Neural cell (in vitro differentiated cells): ENCODE data around the gene RPL7A. TPM values are rescaled to one million over a fixed set of nuclear protein-coding genes. Genes with fewer than 3 reads are reported as not detected.

ENCODE experiments used
- H2AFZ ChIP-seq: fragments of 200-600, 300-800 bp; sonication (generic), shearing (Covaris generic); 2 replicates; pipeline ENCODE4 v1.6.0; 2014; ENCODE audit warnings: low read depth, mild to moderate bottlenecking, antibody characterized with exemption, low read length, moderate library complexity
- H3F3A ChIP-seq: fragments of 200-600 bp; shearing (Covaris generic); 2 replicates; pipeline ENCODE4 v1.6.1; 2016; ENCODE audit warnings: mild to moderate bottlenecking, moderate library complexity, mixed read lengths, antibody characterized with exemption, low read length; ENCODE audit not compliant: insufficient read depth, poor library complexity, severe bottlenecking
- H3K27ac ChIP-seq: fragments of 200-600, 300-800 bp; sonication (generic), shearing (Covaris generic); 2 replicates; pipeline ENCODE4 v1.5.1; 2014; ENCODE audit warnings: mild to moderate bottlenecking, low read length, moderate library complexity
- H3K27me3 ChIP-seq: fragments of 300-800, 200-600 bp; sonication (generic), shearing (Covaris generic); 2 replicates; pipeline ENCODE4 v1.6.0; 2014; ENCODE audit warnings: mild to moderate bottlenecking, low read depth, low read length, moderate library complexity; ENCODE audit not compliant: insufficient read depth
- H3K36me3 ChIP-seq: fragments of 300-800, 200-600 bp; sonication (generic), shearing (Covaris generic); 2 replicates; pipeline ENCODE4 v1.5.1; 2014; ENCODE audit warnings: mild to moderate bottlenecking, antibody characterized with exemption, low read length, moderate library complexity; ENCODE audit not compliant: insufficient read depth
- H3K4me2 ChIP-seq: fragments of 300-800, 200-600 bp; sonication (generic), shearing (Covaris generic); 2 replicates; pipeline ENCODE4 v1.6.0; 2014; ENCODE audit warnings: mild to moderate bottlenecking, low read length
- H3K4me3 ChIP-seq: fragments of 300-800, 200-600 bp; sonication (generic), shearing (Covaris generic); 2 replicates; pipeline ENCODE4 v1.5.1; 2014; ENCODE audit warnings: mild to moderate bottlenecking, low read length, moderate library complexity
- H3K79me2 ChIP-seq: fragments of 200-600 bp; shearing (Covaris generic); replicated peaks from 2 replicates; pipeline ENCODE4 v1.6.0; 2014; ENCODE audit warnings: mild to moderate bottlenecking, low read length, moderate library complexity; ENCODE audit not compliant: insufficient read depth
- H3K9ac ChIP-seq: fragments of 300-800, 200-600 bp; sonication (generic), shearing (Covaris generic); 2 replicates; pipeline ENCODE4 v1.6.1; 2016; ENCODE audit warnings: mild to moderate bottlenecking, low read length, mixed read lengths
- H3K9me2 ChIP-seq: fragments of 200-600 bp; shearing (Covaris generic); 2 replicates; pipeline ENCODE4 v1.6.1; 2016; ENCODE audit warnings: mild to moderate bottlenecking, low read length, mixed read lengths; ENCODE audit not compliant: insufficient read depth
- H3K9me3 ChIP-seq: fragments of 200-600, 300-800 bp; sonication (generic), shearing (Covaris generic); 2 replicates; pipeline ENCODE4 v1.6.1; 2016; ENCODE audit warnings: mild to moderate bottlenecking, mixed run types, low read length, moderate library complexity, mixed read lengths
- H4K20me1 ChIP-seq: fragments of 200-600 bp; shearing (Covaris generic); 2 replicates; pipeline ENCODE4 v1.6.1; 2016; ENCODE audit warnings: mild to moderate bottlenecking, mixed run types; ENCODE audit not compliant: insufficient read depth
- CTCF ChIP-seq: fragments of 450-650 bp; IDR thresholded peaks from 2 replicates; pipeline ENCODE4 v1.5.1; 2014; ENCODE audit warnings: antibody characterized with exemption, mild to moderate bottlenecking, moderate library complexity; ENCODE audit not compliant: poor library complexity, severe bottlenecking
- EP300 ChIP-seq: fragments of 450-650 bp; conservative IDR thresholded peaks from 2 replicates; pipeline ENCODE4 v1.6.1; 2014; ENCODE audit warnings: antibody characterized with exemption, mild to moderate bottlenecking, moderate library complexity; ENCODE audit not compliant: poor library complexity, severe bottlenecking
- EZH2 ChIP-seq: fragments of 200-600, 300-800 bp; shearing (Covaris generic), sonication (generic); IDR thresholded peaks from 2 replicates; pipeline ENCODE4 v1.6.1; 2014; ENCODE audit warnings: antibody characterized with exemption, low read length, borderline replicate concordance, mild to moderate bottlenecking; ENCODE audit not compliant: insufficient read depth, poor library complexity, severe bottlenecking
- MXI1 ChIP-seq: fragments of 450-650 bp; conservative IDR thresholded peaks from 2 replicates; pipeline ENCODE4 v1.6.1; 2014; ENCODE audit warnings: antibody characterized with exemption, mild to moderate bottlenecking; ENCODE audit not compliant: poor library complexity, severe bottlenecking
- POLR2AphosphoS5 ChIP-seq: IDR thresholded peaks from 2 replicates; pipeline ENCODE4 v1.6.1; 2012
- RAD21 ChIP-seq: fragments of 450-650 bp; conservative IDR thresholded peaks from 2 replicates; pipeline ENCODE4 v1.6.1; 2014; ENCODE audit warnings: antibody characterized with exemption, mild to moderate bottlenecking, moderate library complexity
- SMC3 ChIP-seq: fragments of 450-650 bp; conservative IDR thresholded peaks from 2 replicates; pipeline ENCODE4 v1.6.1; 2014; ENCODE audit warnings: antibody characterized with exemption, mild to moderate bottlenecking, moderate library complexity; ENCODE audit not compliant: poor library complexity
- TAF1 ChIP-seq: IDR thresholded peaks from 2 replicates; pipeline ENCODE4 v1.6.1; 2012; ENCODE audit warnings: low read depth
- polyA plus RNA-seq: library from polyadenylated mRNA; depleted of rRNA; stranded (reverse); fragments of >200 nt; gene quantifications from 2 replicates; pipeline ENCODE4 v1.2.3, GENCODE V29; 2014
- TF ChIP-seq, protein P1 (sequence below): IDR thresholded peaks from 2 replicates; pipeline ENCODE4 v1.6.1; 2012; ENCODE audit warnings: borderline replicate concordance

The RPL7A gene
- polyA plus RNA-seq, 1 donor from 2014 or later = 1,987 TPM

DNA sequence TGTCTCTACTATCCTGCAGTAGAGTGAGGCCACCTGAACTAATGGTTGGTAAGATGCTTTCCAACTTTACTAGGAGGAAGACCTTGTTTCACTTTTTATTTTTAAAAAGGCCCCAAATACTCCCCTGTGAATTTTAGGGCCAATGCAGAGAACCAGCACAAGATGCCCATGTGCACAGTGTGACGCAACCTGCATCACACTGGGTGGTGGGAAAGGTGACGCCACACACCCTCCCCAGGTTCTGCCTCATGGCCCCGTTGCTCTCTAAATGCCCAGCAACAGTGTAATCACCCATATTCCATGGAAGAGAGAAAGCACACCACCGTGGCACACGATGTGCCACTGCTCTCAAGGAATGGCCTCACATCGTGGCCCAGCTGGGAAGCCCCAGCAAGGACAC is 21.4 kb downstream of the RPL7A start:
- H3K4me2 ChIP-seq = no peak overlapping the region
- H3K9me2 ChIP-seq = no peaks in the 10 kb centered on the region
- H3K27ac ChIP-seq = no peak overlapping the region
- no peaks in the 10 kb centered on the region for H3K9me3 ChIP-seq
- H3K79me2 ChIP-seq = peaks cover 39% of the 10 kb centered on the region
- H3F3A ChIP-seq = no peaks in the 10 kb centered on the region
- no peaks in the 10 kb centered on the region for H3K36me3 ChIP-seq
- no peak overlapping the region for H3K9ac ChIP-seq
- TF ChIP-seq RAD21 = no peak
- TF ChIP-seq TAF1 = no peak
- no peak for TF ChIP-seq CTCF
- TF ChIP-seq MXI1 = no peak
- TF ChIP-seq EZH2 = no peak
- TF ChIP-seq, protein P1, sequence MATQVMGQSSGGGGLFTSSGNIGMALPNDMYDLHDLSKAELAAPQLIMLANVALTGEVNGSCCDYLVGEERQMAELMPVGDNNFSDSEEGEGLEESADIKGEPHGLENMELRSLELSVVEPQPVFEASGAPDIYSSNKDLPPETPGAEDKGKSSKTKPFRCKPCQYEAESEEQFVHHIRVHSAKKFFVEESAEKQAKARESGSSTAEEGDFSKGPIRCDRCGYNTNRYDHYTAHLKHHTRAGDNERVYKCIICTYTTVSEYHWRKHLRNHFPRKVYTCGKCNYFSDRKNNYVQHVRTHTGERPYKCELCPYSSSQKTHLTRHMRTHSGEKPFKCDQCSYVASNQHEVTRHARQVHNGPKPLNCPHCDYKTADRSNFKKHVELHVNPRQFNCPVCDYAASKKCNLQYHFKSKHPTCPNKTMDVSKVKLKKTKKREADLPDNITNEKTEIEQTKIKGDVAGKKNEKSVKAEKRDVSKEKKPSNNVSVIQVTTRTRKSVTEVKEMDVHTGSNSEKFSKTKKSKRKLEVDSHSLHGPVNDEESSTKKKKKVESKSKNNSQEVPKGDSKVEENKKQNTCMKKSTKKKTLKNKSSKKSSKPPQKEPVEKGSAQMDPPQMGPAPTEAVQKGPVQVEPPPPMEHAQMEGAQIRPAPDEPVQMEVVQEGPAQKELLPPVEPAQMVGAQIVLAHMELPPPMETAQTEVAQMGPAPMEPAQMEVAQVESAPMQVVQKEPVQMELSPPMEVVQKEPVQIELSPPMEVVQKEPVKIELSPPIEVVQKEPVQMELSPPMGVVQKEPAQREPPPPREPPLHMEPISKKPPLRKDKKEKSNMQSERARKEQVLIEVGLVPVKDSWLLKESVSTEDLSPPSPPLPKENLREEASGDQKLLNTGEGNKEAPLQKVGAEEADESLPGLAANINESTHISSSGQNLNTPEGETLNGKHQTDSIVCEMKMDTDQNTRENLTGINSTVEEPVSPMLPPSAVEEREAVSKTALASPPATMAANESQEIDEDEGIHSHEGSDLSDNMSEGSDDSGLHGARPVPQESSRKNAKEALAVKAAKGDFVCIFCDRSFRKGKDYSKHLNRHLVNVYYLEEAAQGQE = no peak
- TF ChIP-seq EP300 = no peak
- TF ChIP-seq SMC3 = no peak
- no peak for TF ChIP-seq POLR2AphosphoS5
- no peak overlapping the region for H2AFZ ChIP-seq
- no peaks in the 10 kb centered on the region for H4K20me1 ChIP-seq
- H3K4me3 ChIP-seq = no peak overlapping the region
- no peaks in the 10 kb centered on the region for H3K27me3 ChIP-seq

DNA sequence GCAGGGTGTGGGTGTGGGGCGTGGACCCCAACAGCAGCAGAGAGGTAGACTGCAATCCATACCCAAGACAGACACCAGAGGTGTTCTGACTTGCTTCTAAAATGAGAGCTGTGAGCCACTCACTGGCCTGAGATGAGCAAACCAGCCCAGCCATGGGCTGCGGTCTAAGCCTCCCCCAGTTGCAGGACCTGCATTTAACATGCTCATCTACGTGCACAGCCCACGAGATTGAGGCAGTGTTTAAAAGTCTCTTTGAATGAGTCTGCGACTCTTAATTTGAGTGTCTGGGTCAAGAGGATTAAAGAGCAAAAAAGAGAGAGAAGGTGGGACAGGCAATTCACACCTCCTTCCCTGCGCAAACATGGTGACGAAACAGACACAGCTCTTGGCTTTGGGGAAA is 21.9 kb downstream of the RPL7A start:
- no peak overlapping the region for H3K9ac ChIP-seq
- TF ChIP-seq RAD21 = no peak
- no peak for TF ChIP-seq TAF1
- TF ChIP-seq, protein P1 = no peak
- no peak for TF ChIP-seq MXI1
- no peak for TF ChIP-seq POLR2AphosphoS5
- no peak for TF ChIP-seq SMC3
- no peak for TF ChIP-seq EZH2
- no peak for TF ChIP-seq EP300
- TF ChIP-seq CTCF = no peak
- H3K27ac ChIP-seq = no peak overlapping the region
- no peaks in the 10 kb centered on the region for H3K9me3 ChIP-seq
- H4K20me1 ChIP-seq = no peaks in the 10 kb centered on the region
- H3K4me2 ChIP-seq = no peak overlapping the region
- H2AFZ ChIP-seq = no peak overlapping the region
- no peak overlapping the region for H3K4me3 ChIP-seq
- H3K36me3 ChIP-seq = no peaks in the 10 kb centered on the region
- no peaks in the 10 kb centered on the region for H3K9me2 ChIP-seq
- no peaks in the 10 kb centered on the region for H3K27me3 ChIP-seq
- H3F3A ChIP-seq = no peaks in the 10 kb centered on the region
- H3K79me2 ChIP-seq = peaks cover 44% of the 10 kb centered on the region
